WERI-Rb-1 (cell line): Measurements from ENCODE around the gene APOO.

Experiments used
- DNase-seq: peaks from one replicate; pipeline ENCODE4 v3.0.0-alpha.2; 2020
- H3K27ac ChIP-seq: fragments of 250-450 bp; sonication (Bioruptor Pico); 2 replicates; pipeline ENCODE4 v1.5.1; 2020; ENCODE audit warnings: mild to moderate bottlenecking, moderate library complexity
- H3K27me3 ChIP-seq: fragments of 250-450 bp; sonication (Bioruptor Pico); 2 replicates; pipeline ENCODE4 v1.5.1; 2021; ENCODE audit warnings: mild to moderate bottlenecking, low read depth, moderate library complexity; ENCODE audit not compliant: insufficient read depth, severe bottlenecking
- H3K36me3 ChIP-seq: fragments of 250-450 bp; sonication (Bioruptor Pico); 2 replicates; pipeline ENCODE4 v1.5.1; 2020; ENCODE audit warnings: mild to moderate bottlenecking, moderate library complexity
- H3K4me3 ChIP-seq: 2 replicates; pipeline ENCODE4 v1.5.1; 2011; ENCODE audit warnings: low read depth, mild to moderate bottlenecking, control low read depth, low read length
- H3K9me3 ChIP-seq: fragments of 250-450 bp; sonication (Bioruptor Pico); 2 replicates; pipeline ENCODE4 v1.5.1; 2021; ENCODE audit warnings: mild to moderate bottlenecking, moderate library complexity; ENCODE audit not compliant: severe bottlenecking
- TF ChIP-seq, protein P1 (sequence below): IDR thresholded peaks from 2 replicates; pipeline ENCODE4 v1.5.1; 2011; ENCODE audit warnings: low read depth, mild to moderate bottlenecking, control low read depth, inconsistent platforms, low read length

Gene APOO

DNA sequence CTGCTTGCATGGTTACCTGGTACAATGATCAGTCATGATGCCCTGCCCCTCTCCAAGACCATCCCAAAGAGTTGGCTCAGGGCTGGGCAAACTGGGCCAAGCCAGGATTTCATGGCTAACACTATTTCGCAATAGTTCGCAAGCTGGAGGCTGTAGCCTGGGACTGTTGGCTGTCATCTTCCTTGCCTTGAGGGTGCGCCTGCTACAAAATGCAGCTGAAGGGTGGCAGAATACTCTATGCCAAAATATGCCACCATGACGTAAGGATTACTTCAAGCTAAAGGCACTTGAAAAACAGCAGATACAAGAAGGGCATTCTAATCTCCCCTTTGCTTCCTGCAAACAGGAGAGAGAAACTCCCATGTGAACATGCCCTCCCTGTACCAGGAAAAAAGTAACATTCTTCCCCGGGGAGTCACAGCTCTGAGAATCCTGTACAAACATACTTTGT is 103.8 kb downstream of the APOO start:
- peaks cover 9% of the 10 kb centered on the region for H3K27me3 ChIP-seq
- DNase-seq = no peak
- H3K36me3 ChIP-seq = no peaks in the 10 kb centered on the region
- H3K9me3 ChIP-seq = no peaks in the 10 kb centered on the region
- no peak overlapping the region for H3K4me3 ChIP-seq
- TF ChIP-seq, protein P1, sequence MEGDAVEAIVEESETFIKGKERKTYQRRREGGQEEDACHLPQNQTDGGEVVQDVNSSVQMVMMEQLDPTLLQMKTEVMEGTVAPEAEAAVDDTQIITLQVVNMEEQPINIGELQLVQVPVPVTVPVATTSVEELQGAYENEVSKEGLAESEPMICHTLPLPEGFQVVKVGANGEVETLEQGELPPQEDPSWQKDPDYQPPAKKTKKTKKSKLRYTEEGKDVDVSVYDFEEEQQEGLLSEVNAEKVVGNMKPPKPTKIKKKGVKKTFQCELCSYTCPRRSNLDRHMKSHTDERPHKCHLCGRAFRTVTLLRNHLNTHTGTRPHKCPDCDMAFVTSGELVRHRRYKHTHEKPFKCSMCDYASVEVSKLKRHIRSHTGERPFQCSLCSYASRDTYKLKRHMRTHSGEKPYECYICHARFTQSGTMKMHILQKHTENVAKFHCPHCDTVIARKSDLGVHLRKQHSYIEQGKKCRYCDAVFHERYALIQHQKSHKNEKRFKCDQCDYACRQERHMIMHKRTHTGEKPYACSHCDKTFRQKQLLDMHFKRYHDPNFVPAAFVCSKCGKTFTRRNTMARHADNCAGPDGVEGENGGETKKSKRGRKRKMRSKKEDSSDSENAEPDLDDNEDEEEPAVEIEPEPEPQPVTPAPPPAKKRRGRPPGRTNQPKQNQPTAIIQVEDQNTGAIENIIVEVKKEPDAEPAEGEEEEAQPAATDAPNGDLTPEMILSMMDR = no peak
- H3K27ac ChIP-seq = no peak overlapping the region

GRCh38 chrX:23802431-23802830 is 105.3 kb downstream of the APOO start:
- H3K36me3 ChIP-seq = no peaks in the 10 kb centered on the region
- TF ChIP-seq, protein P1 = no peak
- no peak overlapping the region for H3K27ac ChIP-seq
- no peak for DNase-seq
- peaks cover 9% of the 10 kb centered on the region for H3K27me3 ChIP-seq
- H3K9me3 ChIP-seq = no peaks in the 10 kb centered on the region
- H3K4me3 ChIP-seq = no peak overlapping the region

- Histone ChIP-seq H3K27ac (no peak overlapping the region), H3K9me3 (no peaks in the 10 kb centered on the region), H3K4me3 (no peak overlapping the region), H3K27me3 (peaks cover 14% of the 10 kb centered on the region), H3K36me3 (no peaks in the 10 kb centered on the region)
- TF ChIP-seq, protein P1 = no peak
- DNase-seq = no peak
Observed at GRCh38 chrX:23799469-23800065, 108.2 kb downstream of the APOO start.

DNA sequence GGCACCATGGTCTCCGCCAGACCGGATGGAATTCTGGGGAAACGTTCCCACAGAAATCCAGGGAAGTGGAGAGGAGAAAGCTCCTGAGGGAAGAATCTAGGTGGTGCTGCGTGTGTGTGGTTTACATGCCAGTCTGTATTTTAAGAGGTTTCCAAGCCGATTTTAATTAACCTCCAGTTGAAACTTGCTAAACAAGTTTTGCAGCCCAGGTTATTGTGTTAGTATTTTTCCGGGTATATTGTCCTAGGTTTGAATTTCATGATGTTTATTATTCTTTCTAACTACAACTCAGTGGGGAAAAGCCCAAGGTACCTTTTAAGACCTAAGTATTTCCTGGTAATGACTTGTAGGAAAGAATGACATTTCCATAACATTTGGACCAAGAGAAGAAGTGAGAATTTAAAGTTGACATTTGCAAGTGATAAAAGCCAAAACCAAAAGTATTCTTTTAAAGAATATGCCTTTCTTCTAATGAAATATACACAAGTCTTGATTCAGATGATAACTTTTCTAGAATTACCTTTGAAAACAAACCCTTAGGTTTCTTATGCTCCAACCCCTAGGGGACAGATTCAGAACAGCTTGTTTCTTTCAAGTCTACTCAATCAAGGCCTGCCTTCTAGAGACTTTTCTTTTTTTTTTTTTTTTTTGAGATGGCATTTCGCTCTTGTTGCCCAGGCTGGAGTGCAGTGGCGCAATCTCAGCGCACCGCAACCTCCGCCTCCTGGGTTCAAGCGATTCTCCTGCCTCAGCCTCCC is 110.2 kb downstream of the APOO start:
- Histone ChIP-seq H3K36me3 (no peaks in the 10 kb centered on the region), H3K4me3 (no peak overlapping the region), H3K9me3 (no peaks in the 10 kb centered on the region), H3K27ac (no peak overlapping the region), H3K27me3 (peaks cover 9% of the 10 kb centered on the region)
- TF ChIP-seq, protein P1 = no peak
- no peak for DNase-seq

- no peak overlapping the region for H3K27ac ChIP-seq
- H3K9me3 ChIP-seq = no peaks in the 10 kb centered on the region
- no peaks in the 10 kb centered on the region for H3K36me3 ChIP-seq
- TF ChIP-seq, protein P1 = no peak
- DNase-seq = no peak
- H3K27me3 ChIP-seq = peaks cover 5% of the 10 kb centered on the region
- H3K4me3 ChIP-seq = no peak overlapping the region
Observed at GRCh38 chrX:23795221-23795620, 112.5 kb downstream of the APOO start.
